GM12878 (cell line): Measurements from ENCODE around the gene FNDC11.

ENCODE experiments used
- ATF3 ChIP-seq: IDR thresholded peaks from 2 replicates; pipeline ENCODE4 v1.6.1; 2011; ENCODE audit warnings: low read depth, mild to moderate bottlenecking, low read length, moderate library complexity, borderline replicate concordance; ENCODE audit errors: extremely low read depth
- CHD1 ChIP-seq: IDR thresholded peaks from 2 replicates; pipeline ENCODE4 v1.6.1; 2012; ENCODE audit warnings: low read depth, low read length, improper control_type of control experiment
- CREB1 ChIP-seq: IDR thresholded peaks from 2 replicates; pipeline ENCODE4 v1.6.1; 2012; ENCODE audit warnings: low read depth, mild to moderate bottlenecking, inconsistent platforms
- GABPA ChIP-seq: IDR thresholded peaks from 2 replicates; pipeline ENCODE4 v1.6.1; 2014; ENCODE audit warnings: antibody characterized with exemption, low read depth, mild to moderate bottlenecking, inconsistent platforms
- KAT2A ChIP-seq: conservative IDR thresholded peaks from 2 replicates; pipeline ENCODE4 v1.6.1; 2011; ENCODE audit warnings: low read depth, low read length; ENCODE audit not compliant: control insufficient read depth
- MXI1 ChIP-seq: fragments of 150-350 bp; IDR thresholded peaks from 2 replicates; pipeline ENCODE4 v1.6.1; 2011; ENCODE audit warnings: low read depth, mild to moderate bottlenecking, inconsistent platforms, low read length, improper control_type of control experiment
- POLR2A ChIP-seq: IDR thresholded peaks from 2 replicates; pipeline ENCODE4 v1.6.1; 2011; ENCODE audit warnings: low read depth, mild to moderate bottlenecking, low read length
- TF ChIP-seq, protein P1 (sequence below), 3 experiments: IDR thresholded peaks in 2 of 3; conservative IDR thresholded peaks in 1 of 3; 2 replicates each; pipeline ENCODE4 v1.5.1; 2011; ENCODE audit warnings: low read depth in 3 of 3, low read length in 3 of 3, mild to moderate bottlenecking in 3 of 3, control low read depth in 2 of 3, moderate library complexity in 2 of 3, inconsistent platforms in 1 of 3, mixed read lengths in 1 of 3; ENCODE audit not compliant: control insufficient read depth in 2 of 3, insufficient read depth in 1 of 3; ENCODE audit errors: extremely low read depth in 1 of 3
- TF ChIP-seq, protein P2 (sequence below): IDR thresholded peaks from 2 replicates; pipeline ENCODE4 v1.6.1; 2012; ENCODE audit warnings: low read depth, low read length, improper control_type of control experiment

- TF ChIP-seq POLR2A, result no peak
- no peak for TF ChIP-seq KAT2A
- TF ChIP-seq, protein P1, sequence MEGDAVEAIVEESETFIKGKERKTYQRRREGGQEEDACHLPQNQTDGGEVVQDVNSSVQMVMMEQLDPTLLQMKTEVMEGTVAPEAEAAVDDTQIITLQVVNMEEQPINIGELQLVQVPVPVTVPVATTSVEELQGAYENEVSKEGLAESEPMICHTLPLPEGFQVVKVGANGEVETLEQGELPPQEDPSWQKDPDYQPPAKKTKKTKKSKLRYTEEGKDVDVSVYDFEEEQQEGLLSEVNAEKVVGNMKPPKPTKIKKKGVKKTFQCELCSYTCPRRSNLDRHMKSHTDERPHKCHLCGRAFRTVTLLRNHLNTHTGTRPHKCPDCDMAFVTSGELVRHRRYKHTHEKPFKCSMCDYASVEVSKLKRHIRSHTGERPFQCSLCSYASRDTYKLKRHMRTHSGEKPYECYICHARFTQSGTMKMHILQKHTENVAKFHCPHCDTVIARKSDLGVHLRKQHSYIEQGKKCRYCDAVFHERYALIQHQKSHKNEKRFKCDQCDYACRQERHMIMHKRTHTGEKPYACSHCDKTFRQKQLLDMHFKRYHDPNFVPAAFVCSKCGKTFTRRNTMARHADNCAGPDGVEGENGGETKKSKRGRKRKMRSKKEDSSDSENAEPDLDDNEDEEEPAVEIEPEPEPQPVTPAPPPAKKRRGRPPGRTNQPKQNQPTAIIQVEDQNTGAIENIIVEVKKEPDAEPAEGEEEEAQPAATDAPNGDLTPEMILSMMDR (IDR thresholded peaks at IDR 0.05 in 2 of 3, conservative IDR thresholded peaks at IDR 0.05 in 1 of 3; ENCODE audit: control insufficient read depth in 2 of 3, extremely low read depth in 1 of 3, insufficient read depth in 1 of 3, low read depth in 3 of 3, low read length in 3 of 3), result no peak
- no peak for TF ChIP-seq CHD1
- TF ChIP-seq MXI1, result no peak
- TF ChIP-seq GABPA, result no peak
- TF ChIP-seq CREB1, result no peak
- no peak for TF ChIP-seq ATF3
- TF ChIP-seq, protein P2, sequence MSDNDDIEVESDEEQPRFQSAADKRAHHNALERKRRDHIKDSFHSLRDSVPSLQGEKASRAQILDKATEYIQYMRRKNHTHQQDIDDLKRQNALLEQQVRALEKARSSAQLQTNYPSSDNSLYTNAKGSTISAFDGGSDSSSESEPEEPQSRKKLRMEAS, result no peak
These were observed 38.7 kb downstream of the FNDC11 start for GRCh38 chr20:63592661-63593060.
